HepG2 (cell line): ENCODE results near the gene AXIN1.

ENCODE experiments used
- ARNT ChIP-seq: fragments of 450-650 bp; IDR thresholded peaks from 2 replicates; pipeline ENCODE4 v1.6.1; 2017
- CTCF ChIP-seq: sonication (generic); formaldehyde crosslinking; IDR thresholded peaks from 2 replicates; pipeline ENCODE4 v1.5.0; 2020; ENCODE audit warnings: mild to moderate bottlenecking, missing genetic modification reagents, moderate library complexity
- MAZ ChIP-seq, 2 experiments: sonication (generic) in 1 of 2; formaldehyde crosslinking in 1 of 2; IDR thresholded peaks; 2 replicates each; pipeline versions ENCODE4 v1.5.0 to v1.6.1; 2012 to 2020; ENCODE audit warnings: low read depth in 2 of 2, mild to moderate bottlenecking in 2 of 2, borderline replicate concordance in 1 of 2, improper control_type of control experiment in 1 of 2, low read length in 1 of 2, missing genetic modification reagents in 1 of 2, moderate library complexity in 1 of 2
- POLR2AphosphoS5 ChIP-seq: IDR thresholded peaks from 2 replicates; pipeline ENCODE4 v1.6.1; 2012; ENCODE audit warnings: low read depth, low read length
- RFXANK ChIP-seq: IDR thresholded peaks from 2 replicates; pipeline ENCODE4 v1.6.1; 2016
- SNAPC4 ChIP-seq: sonication (generic); formaldehyde crosslinking; IDR thresholded peaks from 2 replicates; pipeline ENCODE4 v1.4.0; 2020; ENCODE audit warnings: mild to moderate bottlenecking, missing genetic modification reagents
- TCF7L2 ChIP-seq: IDR thresholded peaks from 2 replicates; pipeline ENCODE4 v1.6.1; 2011; ENCODE audit warnings: mild to moderate bottlenecking, low read depth, low read length, moderate library complexity
- TP53 ChIP-seq: sonication (generic); formaldehyde crosslinking; conservative IDR thresholded peaks from 2 replicates; pipeline ENCODE4 v1.4.0; 2020; ENCODE audit warnings: missing genetic modification reagents
- TRAFD1 ChIP-seq: sonication (generic); formaldehyde crosslinking; IDR thresholded peaks from 2 replicates; pipeline ENCODE4 v1.5.1; 2020; ENCODE audit warnings: missing genetic modification reagents, mild to moderate bottlenecking, borderline replicate concordance
- ZNF274 ChIP-seq: sonication (generic); formaldehyde crosslinking; IDR thresholded peaks from 2 replicates; pipeline ENCODE4 v1.5.1; 2020; ENCODE audit warnings: mild to moderate bottlenecking, missing genetic modification reagents
- ZNF430 ChIP-seq: sonication (generic); formaldehyde crosslinking; IDR thresholded peaks from 2 replicates; pipeline ENCODE4 v1.9.0; 2021; ENCODE audit warnings: mild to moderate bottlenecking, missing genetic modification reagents
- ZNF546 ChIP-seq: sonication (generic); formaldehyde crosslinking; conservative IDR thresholded peaks from 2 replicates; pipeline ENCODE4 v1.8.1; 2023; ENCODE audit warnings: mild to moderate bottlenecking, missing genetic modification reagents
- ZNF672 ChIP-seq: sonication (generic); formaldehyde crosslinking; IDR thresholded peaks from 2 replicates; pipeline ENCODE4 v1.8.1; 2022; ENCODE audit warnings: missing genetic modification reagents
- ZNF678 ChIP-seq: sonication (generic); formaldehyde crosslinking; IDR thresholded peaks from 2 replicates; pipeline ENCODE4 v1.4.0; 2020; ENCODE audit warnings: mild to moderate bottlenecking, missing genetic modification reagents

- peak; percentile 30; the same call in 1 of the 2 replicates for TF ChIP-seq POLR2AphosphoS5
- TF ChIP-seq ZNF546 (CRISPR knock-in tag) = no peak
- TF ChIP-seq TP53 = no peak
- no peak for TF ChIP-seq MAZ (IDR thresholded peaks at IDR 0.05; ENCODE audit: borderline replicate concordance, low read depth, low read length)
- no peak for TF ChIP-seq MAZ (CRISPR knock-in tag; IDR thresholded peaks at IDR 0.05; ENCODE audit: low read depth)
- no peak for TF ChIP-seq ZNF678
- 0 out of 2 replicates have a peak, but pooled peaks have one; percentile 3 for TF ChIP-seq CTCF
- no peak for TF ChIP-seq ZNF672 (CRISPR knock-in tag)
- TF ChIP-seq ARNT = no peak
- TF ChIP-seq RFXANK (CRISPR knock-in tag) = no peak
- TF ChIP-seq ZNF430 (CRISPR knock-in tag) = no peak
- no peak for TF ChIP-seq SNAPC4 (CRISPR knock-in tag)
- no peak for TF ChIP-seq TRAFD1 (CRISPR knock-in tag)
- no peak for TF ChIP-seq TCF7L2
- no peak for TF ChIP-seq ZNF274
Observed at GRCh38 chr16:349211-349610, 3.3 kb downstream of the AXIN1 start.
